ENCODE data around the gene NDUFA7.

- TF ChIP-seq EZH2 (IDR thresholded peaks at IDR 0.05; ENCODE audit: borderline replicate concordance, insufficient read depth, low read length, poor library complexity, severe bottlenecking) (no peak), CTCF (IDR thresholded peaks at IDR 0.05; ENCODE audit: poor library complexity, severe bottlenecking) (no peak), POLR2AphosphoS5 (IDR thresholded peaks at IDR 0.05) (no peak), EP300 (conservative IDR thresholded peaks at IDR 0.05; ENCODE audit: poor library complexity, severe bottlenecking) (no peak), TAF1 (IDR thresholded peaks at IDR 0.05; ENCODE audit: low read depth) (no peak)
Measured at GRCh38 chr19:8366121-8366581, 45.0 kb upstream of the NDUFA7 start.
